Stimulated activated naive CD8-positive, alpha-beta T cell treated with anti-CD3 and anti-CD28 coated beads, Interleukin-15, Interleukin-2, amounts not matched to agents 100 U/mL and 50 U/mL, for 24 hours (primary cell): ENCODE measurements around the gene BLID.

Experiments
- ATAC-seq: fragments of 150-1000 bp; cut with Tn5 transposase; one replicate; pipeline ENCODE4 v1.10.0; 2021
- DNase-seq: peaks from one replicate; pipeline ENCODE4 v3.0.0; 2021

The BLID gene

DNA sequence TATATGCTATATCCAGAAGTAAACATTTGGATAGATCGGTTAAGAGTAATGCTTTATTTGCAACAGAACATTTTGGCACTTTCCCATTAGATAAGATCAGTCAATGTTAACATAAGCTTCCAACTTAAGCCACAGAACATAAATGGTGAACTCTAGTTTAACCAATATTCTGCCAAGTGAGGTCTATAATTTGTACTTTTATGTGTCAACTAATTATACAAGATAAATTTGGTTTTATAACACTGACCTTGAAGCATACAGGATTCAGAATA, 23.5 kb upstream of the BLID start:
- DNase-seq (no peak), ATAC-seq (no peak)

DNA sequence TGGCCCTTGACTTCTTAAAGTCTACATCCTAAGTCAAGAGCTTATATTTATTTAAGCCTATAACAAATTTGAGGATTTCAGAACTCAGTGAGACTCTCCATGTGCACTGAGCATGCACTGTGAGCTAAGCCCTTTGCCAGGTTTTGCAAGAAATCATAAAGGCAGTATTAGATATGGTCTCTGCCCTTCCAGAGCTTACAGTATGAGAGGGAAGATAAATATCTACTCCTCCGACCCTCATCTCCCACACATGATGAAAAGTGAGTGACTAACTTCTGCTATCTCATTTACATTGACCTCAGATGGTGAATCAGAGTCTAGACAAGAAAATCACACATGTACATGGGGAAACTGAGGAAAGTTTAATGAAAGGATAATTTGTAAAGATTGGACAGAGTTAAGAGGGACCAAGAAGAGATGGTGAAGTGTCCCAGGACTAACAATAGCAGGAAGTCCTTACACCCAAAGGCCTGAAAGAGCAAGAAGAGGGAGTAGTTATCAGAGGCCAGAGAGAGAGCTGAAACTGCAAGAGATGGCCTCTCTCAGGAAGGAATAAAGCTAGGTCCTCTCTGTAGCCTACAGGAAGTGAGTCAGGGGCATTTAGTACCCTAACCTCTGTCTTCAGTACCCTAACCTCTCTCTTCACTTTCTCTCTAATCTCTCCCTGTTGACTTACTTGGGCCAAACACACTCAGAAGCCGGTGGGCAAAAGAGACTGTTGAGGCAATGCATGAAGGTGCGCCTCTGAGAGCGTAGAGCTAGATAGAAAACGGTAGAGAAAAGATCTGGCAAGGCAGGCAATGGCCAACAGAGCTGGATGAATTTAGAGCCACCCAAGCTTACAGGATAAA, 23.0 kb upstream of the BLID start:
- DNase-seq (no peak), ATAC-seq (no peak)

DNA sequence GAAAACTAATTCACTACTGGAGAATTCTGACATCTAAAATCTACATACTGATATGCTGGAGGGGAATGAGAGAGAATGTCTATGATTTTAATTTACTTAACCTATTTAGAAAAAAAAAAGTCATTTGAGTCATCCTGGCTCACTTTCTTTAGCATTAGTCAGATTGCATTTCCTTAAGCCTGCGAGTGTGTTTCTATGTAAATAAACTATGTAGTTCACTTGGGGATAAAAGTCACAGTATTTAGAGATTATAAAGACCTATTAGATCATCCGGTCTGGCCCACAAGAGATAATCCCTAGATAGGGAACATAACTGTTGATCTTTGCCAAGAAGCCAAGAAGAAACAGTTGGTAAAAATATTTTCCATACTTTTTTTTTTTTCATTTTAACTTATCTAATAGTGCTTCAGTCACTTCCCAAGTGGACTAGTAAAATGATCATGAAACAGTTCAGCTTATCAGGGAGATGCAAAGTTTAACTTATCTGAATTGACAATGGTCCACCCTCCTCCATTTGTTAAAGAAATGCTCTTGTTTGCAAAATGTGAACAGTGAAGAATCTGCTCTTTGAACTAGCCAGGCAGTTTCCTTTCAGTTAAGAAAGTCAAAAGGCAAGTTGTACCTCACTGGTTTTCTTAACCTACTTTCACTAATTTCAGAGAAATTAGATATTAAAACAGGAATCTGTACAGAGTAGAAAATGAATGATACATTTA, 21.2 kb upstream of the BLID start:
- no peak for ATAC-seq
- no peak for DNase-seq

DNA sequence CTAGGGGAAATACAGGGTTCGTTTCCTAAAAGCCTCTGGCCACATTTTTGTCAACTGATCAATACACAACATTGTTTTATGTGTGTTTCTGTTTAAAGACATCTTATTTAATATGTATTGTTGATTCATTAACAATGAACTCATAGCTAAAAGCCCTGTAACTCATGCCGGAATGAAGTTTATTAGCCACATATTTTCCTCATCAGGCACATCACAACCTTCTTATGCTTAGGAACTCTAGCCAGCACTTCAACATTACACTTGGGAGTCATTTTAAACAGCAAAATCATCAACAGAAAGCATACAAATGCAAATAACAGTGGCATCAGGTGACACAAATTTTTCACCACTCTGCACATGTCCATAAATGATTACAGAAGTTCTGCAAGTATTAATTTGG, 15.1 kb upstream of the BLID start:
- ATAC-seq (no peak), DNase-seq (no peak)

DNA sequence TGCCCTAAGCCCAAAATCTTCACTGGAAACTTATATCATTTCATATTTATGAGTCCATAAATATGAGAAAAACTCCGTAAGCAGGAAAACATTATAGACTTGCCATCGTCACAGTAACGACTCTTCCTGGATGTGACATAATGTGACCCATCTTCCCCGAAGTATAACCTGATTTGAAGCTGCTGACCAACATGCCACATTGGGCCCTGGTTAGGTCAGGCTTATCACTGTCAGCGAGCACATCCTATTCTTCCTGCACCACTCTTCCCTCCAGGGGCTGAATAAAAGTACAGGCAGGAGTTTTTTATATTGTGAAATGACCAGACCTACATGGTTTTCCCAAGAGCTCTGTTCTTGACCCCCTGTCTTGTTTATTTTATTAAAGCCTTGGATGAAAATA, 12.1 kb upstream of the BLID start:
- DNase-seq (no peak), ATAC-seq (no peak)

DNA sequence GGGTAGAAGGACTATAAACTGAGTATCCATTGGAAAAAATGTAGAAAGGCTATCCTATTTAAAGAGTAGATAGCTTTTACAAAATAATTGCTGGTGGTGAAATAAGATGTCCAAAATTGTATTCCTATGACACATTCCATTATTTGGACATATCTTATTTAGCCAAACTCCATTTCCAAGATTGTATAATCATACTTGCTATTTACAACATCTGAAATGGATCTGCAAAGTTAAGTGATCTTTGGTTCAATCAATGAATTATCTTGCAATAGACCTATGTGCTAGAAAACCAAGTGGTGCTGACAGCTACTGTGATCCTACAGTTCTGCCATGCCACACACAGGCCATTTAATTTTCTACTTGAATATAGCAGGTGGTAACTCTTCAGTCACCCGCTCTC, 11.0 kb upstream of the BLID start:
- no peak for ATAC-seq
- DNase-seq, result no peak

DNA sequence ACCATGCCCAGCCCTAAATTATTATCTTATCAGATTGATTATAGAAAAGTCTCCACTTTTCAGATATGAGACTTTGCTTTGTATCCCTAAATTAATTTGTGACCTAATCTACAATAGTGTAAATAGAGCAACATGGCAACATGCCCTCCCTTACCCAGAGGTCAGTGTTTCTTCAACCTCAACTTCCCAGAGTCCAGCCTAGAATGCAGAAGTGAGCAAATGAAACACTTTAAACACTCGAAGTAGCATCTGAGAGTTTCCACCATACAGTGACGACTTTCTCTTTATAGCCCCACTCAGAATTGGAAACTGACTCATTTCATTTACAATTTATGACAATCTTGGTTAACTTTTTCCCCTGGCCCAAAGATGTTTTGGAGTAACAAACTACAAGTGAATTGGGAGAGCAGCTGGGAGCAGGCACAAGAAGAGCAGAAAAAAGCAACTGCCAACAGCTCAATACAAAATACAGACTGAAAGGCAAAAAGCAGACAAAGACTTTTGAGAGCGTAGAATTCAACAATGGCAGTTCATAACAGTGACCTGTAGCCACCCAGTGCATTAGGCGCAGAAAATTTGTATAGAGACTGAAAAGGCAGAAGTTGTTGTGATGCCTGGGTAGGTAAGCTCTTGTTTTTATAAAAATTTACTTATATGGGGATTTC, 10.1 kb upstream of the BLID start:
- DNase-seq (no peak), ATAC-seq (no peak)

DNA sequence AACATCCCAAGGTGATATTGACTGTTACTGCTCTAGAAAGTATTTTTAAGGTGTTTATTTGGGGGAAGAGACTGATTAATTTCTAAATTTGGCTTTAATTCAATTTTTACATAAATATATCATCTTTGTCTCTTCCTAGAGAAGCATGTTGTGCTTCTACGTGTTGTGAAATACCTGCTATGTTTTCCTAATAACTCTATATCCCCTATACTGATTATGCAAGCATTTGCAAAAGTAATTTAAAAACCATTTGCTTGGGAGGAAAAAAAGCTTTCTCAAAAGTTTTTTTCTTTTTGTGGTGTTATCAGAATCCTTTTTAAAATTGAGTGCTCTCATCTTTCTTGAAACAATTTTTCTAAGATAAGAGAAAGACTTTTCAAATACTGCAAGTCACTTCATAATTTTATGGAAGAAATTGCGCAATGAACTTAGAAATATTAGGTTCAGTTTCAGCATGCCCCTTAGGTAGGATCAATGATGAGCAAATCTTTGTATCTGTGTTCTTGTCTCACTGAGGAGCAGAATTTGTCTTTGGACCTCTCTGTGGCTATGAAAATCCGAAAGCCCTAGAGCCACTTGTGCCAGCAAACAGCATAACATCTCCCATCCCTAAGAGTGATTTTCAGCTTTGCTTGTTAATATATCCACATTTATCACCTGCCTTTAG, 7.4 kb upstream of the BLID start:
- no peak for DNase-seq
- no peak for ATAC-seq

DNA sequence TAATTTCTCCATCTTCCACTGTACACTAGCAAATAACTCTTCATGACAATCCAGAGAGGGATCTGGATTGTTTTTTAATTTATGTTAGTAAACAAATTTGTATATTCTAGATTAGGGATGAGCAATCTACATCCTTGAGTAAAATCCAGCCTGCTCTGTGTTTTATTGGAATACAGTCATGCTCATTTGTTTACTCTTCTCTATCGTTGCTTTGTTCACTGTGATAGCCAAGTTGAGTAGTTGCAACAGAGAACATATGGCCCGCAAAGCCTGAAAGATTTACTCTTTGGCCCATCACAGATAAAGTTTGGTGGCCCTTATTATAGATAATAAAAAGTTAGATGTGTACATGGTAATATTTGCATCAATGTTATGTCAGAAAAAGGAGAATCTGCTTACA, 6.2 kb upstream of the BLID start:
- DNase-seq, result no peak
- no peak for ATAC-seq

DNA sequence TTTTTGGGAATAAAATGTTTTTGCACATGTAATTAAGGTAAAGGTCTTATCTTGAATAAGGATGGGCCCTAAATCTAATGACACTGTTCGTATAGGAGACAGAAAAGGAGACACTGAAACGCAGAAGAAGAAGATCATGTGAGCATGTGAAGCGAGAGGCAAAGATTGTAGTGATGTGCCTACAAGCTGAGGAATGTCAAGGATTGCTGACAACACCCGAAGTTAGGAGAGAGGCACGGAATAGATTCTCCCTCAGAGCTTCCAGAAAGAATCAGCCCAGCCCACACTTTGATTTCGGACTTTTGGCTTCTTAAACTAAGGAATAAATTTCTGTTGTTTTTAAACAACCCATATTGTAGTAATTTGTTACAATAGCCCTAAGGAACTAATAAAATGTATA, 4.1 kb upstream of the BLID start:
- DNase-seq, result no peak
- ATAC-seq, result no peak

DNA sequence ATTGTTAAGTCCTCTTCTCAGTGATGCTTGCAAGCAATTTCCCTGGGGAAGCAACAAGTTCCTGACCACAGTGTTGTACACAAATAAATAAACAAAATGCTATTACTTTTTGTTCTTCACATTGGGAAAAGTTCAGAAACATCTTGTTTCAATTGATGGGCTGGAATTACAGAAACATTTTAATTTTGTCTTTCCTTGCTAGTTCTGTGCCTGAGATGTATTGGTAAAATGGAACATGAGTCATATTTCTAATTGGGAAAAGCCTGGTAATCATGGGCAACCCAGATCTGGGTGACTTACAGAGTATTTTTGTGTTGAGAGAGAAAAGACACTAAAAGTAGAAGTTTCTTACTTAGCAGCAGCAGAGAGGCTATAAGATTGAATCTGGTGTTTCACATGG, 576 bp upstream of the BLID start:
- no peak for ATAC-seq
- no peak for DNase-seq

DNA sequence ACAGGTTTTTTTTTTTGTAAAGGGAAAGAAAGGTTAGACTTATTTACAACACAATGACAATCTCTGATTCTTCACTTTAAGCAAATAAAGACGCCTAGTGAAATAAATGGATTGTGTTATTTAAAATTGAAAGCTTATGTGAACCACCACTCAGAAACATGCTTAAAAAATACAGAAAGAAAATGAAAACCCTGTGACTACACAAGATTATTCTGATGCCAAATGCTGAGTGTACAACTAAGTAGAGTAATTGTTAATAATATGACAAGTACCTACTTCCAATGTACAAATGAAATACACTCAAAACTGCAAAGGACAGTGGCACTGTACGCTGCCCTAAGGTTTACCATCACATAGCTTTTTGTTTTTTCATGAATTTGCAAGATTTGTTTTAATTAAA, 1.0 kb downstream of the BLID start:
- no peak for DNase-seq
- ATAC-seq, result no peak

DNA sequence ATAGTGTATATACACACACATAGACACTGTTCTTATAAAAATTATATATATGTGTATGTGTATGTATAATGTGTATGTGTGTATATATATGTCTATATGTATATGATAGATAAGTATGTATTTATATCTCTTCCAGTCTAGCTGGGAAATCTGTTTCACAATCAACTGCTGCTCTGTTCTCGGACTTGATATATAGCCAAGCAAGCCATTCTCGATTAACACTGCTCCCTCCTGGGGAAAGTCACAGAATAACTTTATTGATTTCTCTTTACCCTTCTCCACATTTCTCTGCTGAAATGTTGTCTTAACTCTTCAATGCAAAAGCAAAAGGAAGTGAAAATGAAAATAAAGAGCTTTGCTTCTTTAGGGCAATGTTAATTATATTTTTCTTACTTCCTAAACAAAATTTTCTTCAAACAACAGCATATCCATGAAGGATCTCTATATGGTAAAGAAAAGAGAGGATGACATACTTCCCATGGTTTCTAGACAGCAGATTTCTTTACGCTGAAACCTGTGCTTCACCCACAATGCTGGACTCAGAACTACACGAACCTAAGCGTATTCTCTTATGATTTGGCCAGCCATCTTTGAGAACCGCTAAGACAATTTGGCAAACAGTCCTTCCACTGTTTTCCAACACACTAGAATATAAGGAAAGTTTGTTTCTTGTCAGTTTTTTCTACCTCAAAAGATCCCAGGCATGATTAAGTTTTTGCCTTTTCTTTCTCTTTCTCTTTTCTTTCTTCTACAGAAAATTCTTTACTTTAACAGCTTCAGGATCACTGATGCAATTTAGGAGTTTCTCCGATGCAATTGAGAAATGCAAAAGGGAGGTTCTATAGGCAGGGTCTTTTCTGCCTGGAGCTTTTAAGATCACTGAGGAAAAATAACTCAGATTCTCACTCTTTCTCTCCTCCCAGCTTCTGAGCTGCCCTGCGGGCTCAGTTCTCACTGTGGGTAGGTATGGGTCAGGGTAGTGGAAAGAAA, 1.9 kb downstream of the BLID start:
- DNase-seq (no peak), ATAC-seq (no peak)

DNA sequence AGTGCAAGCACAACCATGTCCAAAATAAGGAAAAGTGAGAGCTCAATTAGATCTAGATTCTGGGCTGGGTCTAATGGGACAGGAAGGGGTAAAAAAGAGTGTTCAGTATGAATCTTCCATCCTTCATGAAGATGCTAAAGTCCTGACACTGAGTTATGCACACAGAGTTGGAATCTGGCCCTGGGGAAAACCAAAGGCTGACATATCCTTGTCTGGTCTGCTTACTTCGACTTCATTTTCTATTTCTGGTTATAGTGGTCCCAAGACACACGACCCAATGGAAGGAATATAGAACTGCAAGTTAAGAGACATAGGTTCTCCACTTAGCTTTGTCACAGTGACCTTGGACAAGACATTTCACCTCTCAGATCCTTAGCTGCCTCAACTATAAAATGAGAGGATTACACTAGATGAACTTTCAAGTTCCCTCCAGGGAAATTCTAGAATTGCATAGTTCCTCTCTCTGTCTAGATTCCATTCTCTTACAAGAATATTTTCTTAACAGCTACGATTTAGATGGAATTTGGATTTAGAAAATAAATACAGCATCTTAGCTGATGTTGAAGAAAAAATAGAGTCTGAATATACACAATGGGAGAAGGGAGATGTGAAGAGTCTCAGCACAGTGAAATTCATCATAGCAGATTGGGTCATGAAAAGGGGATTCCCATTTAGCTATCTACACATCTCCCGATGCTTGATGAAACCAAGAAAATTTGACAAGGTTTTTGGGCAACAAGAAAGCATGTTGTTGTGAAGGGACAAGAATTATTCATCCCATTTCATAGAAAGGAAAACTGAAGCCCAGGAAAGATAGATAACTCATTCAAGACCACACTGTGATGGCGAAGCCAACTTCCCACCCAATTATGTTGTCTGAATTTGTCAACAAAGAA, 3.3 kb downstream of the BLID start:
- ATAC-seq (no peak), DNase-seq (no peak)

DNA sequence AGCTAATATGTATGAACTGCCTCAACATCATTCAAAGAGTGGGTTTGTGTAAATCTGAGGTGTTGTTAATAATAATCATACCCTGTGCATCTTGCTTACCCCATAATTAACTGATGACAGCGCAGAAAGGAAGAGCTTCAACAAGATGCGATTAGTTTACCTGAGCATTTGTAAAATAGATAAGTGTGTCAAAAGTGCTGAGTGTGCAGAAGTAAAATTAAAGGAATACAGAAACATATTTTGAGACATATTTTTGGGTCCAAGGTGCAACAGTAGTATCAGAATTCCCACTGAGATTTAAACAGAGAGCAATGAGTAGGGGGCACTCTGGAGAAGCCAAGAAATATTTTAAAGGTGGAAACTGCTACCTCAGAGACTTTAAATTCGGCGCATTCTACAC, 6.1 kb downstream of the BLID start:
- DNase-seq (no peak), ATAC-seq (no peak)

DNA sequence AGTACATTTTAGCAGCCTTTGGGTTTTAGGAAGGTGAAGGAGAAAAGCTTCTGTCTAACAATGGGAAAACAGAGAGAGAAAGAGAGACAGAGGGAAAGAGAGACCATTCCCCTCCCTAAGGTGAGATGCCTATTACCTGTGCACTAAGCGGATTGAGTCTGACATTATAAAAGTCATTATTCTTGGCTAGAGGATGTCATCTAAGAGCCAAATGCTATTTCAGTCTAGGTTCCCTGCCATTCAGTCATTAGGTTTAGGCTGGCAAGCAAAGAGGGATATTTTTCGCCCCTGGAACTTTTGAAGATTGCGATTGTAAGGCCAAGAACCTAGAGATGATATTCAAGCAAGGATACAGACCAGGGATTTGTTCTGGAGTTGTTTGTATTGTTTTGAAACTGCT, 7.2 kb downstream of the BLID start:
- DNase-seq, result no peak
- no peak for ATAC-seq

DNA sequence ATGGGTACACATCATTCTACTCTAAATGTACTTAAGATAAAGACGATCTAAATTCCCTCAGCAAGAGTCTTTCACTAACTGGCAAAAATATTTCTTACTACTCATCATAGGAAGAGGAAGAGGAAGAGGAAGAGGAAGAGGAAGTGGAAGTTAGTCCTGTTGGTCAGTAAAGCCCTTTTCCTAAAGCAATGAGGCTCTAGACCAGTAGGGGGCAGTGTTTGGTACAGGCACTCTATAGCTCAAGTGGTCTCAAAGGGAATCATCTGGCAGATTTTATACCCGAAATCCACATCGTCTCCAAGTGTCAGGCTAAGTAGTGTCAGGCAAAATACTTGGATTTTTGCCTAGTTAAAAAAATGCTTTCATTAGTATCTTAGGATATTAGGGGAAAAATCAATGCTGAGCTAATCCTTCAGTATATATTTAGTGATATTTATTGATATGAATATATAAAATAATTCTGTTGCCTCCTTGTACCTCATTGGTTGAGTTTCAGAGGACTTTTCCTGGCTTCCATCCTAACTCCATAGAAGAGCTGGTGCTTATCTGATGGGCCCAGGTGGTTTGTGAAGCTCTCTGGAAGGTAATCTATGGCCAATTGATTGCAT, 7.7 kb downstream of the BLID start:
- DNase-seq (peak; percentile 26), ATAC-seq (no peak)

DNA sequence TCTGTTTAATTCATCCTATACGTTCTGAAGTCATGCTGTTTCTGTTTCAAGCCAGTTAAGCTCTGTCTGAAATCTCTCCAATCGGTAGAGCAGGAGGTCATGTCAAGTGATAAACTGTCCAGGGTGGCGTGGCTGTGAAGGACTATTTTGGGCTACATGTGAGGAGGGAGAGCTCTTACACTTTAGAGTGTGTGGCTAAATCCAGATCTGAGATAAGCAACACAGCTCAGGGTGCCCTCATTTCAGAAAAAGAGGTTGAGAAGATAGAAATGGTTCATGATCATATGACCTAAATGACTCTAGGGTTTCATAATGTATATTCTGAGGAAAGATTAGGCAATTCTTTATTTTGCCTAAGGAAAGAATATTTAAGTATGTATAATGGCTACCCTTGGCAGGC, 8.4 kb downstream of the BLID start:
- ATAC-seq (no peak), DNase-seq (no peak)

DNA sequence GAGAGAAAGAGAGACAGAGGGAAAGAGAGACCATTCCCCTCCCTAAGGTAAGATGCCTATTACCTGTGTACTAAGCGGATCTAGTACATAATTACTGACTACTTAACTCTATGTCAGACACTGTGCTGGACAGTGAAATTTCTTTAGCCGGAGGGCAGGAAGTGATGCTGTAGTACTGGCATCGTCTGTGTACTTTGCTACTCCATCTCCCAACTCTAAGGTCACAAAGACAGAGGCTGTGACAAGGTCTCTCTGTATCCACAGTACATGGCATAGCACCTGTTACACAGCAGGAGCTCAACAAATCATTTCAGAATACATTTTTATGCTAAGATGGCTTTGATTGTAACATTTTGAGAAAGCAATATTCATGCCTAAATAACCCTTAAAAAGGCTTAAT, 9.0 kb downstream of the BLID start:
- ATAC-seq (no peak), DNase-seq (no peak)

DNA sequence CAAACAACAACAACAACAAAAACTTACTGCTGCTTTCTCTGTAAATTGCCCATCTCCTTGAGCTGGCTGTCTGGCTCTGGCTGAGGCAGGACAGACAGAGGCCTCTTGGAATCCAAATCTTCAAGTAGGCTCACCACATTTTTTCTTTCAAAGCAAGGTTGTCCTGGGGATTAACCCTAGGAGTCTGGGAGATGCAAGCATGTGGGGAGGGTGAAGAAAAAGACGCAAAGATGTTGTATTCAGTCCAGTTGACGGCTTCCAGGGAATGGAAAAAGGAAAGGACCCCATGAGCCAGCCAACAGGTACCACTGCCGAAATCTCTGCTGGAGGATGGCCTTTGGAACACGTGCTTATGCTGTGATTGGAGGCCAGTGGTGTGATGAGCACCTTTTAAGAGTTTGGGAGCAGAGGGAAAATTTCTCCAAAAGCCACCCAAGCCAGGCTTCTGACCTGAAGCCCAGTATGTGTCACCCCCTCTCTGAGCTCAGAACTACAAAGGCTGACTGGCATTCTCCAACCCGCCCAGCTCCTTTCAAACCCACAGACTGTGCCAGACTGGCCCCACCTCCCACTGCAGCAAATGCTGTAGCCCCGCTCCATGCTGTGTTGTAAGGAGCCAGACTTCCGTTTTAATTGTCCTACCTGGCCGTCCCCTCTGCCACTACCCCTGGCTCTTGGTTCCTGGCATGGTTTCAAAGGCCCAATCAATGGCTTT, 10.8 kb downstream of the BLID start:
- ATAC-seq, result no peak
- DNase-seq, result no peak
